Measurements from ENCODE around the gene HEMK1.
A peak's percentile ranks its signal among the peaks of the same experiment; 100 is the strongest.

HEMK1 gene

GRCh38 chr3:50551054-50551659, 18.2 kb upstream of the HEMK1 start:
- no peaks in the 10 kb centered on the region; the same call in 1 of the 2 replicates for H3K4me1 ChIP-seq (ENCODE audit: insufficient read depth, low read length)
- H3K4me3 ChIP-seq (ENCODE audit: low read length): no peak overlapping the region

DNA sequence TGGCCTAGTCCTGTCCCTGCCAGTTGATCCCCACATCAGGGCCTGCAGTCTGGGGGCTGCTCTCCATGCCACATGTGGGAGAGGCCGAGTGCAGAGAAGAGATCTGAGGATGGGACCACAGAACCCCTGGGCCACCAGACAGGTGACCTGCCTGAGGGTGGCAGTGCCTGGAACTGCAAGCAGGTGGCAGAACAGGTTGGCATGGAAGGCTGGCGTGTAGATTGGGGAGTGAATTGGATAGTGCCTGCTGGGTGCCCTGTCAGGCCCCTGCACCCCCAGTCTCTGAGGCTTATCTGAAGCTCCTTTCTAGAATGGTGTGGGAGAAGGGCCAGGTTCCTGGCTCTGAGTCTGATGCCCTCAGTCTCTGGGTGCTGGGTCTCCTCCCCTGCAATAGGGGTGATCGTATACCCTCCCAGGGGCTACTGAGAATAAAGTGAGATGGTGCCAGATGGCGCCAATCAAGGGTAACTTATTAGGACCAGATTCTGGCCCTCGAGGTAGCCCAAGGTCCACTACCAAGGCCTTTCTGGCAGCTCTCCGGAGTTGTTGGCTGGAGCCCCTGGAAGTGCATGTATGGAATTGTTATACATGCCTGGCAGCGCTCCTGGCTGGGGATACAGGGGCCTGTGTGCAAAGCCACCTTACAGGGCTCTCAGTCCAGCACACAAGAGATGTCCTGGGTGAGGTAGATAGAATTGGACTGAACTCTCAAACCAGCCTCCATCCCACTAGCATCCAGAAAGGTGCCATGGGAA, 17.5 kb upstream of the HEMK1 start:
- Histone ChIP-seq H3K4me1 (ENCODE audit: insufficient read depth, low read length) (no peaks in the 10 kb centered on the region; the same call in 1 of the 2 replicates), H3K36me3 (ENCODE audit: insufficient read depth, low read depth, low read length) (no peaks in the 10 kb centered on the region), H3K9ac (ENCODE audit: low read depth, low read length) (no peak overlapping the region), H3K27me3 (ENCODE audit: insufficient read depth, low read length) (no peaks in the 10 kb centered on the region; the same call in 1 of the 2 replicates), H3K4me3 (ENCODE audit: low read length) (no peak overlapping the region), H3K27ac (ENCODE audit: low read length) (no peak overlapping the region), H3K9me3 (ENCODE audit: insufficient read depth, low read depth, low read length) (no peaks in the 10 kb centered on the region)

More at GRCh38 chr3:50551054-50551659, 18.2 kb upstream of the HEMK1 start:
- no peaks in the 10 kb centered on the region for H3K36me3 ChIP-seq (ENCODE audit: insufficient read depth, low read depth, low read length)
- H3K9me3 ChIP-seq (ENCODE audit: insufficient read depth, low read depth, low read length): no peaks in the 10 kb centered on the region
- H3K27ac ChIP-seq (ENCODE audit: low read length): no peak overlapping the region
- H3K9ac ChIP-seq (ENCODE audit: low read depth, low read length): no peak overlapping the region
- H3K27me3 ChIP-seq (ENCODE audit: insufficient read depth, low read length): no peaks in the 10 kb centered on the region; the same call in 1 of the 2 replicates

DNA sequence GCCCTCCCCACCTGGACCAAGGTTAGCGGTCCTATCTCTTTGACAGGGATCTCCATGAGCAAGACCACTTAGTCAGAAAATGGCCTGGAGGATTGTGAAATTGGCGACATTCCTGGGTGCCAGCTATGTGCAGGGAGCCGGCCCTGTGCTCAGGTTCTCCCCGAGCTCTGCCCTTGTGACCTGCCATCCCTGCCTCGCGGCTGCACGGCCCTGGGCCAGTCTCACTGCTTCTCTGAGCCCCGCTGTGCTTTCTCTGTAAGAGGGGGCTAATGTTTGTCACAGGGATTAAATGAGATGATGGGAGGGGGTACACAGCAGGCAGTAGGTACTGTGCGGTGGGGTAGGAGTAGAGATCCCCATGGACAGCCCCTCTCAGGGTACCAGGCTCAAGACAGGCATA, 16.7 kb upstream of the HEMK1 start:
- Histone ChIP-seq H3K9ac (ENCODE audit: low read depth, low read length) (no peak overlapping the region; the same call in 1 of the 2 replicates), H3K4me3 (ENCODE audit: low read length) (no peak overlapping the region), H3K27ac (ENCODE audit: low read length) (no peak overlapping the region), H3K9me3 (ENCODE audit: insufficient read depth, low read depth, low read length) (no peaks in the 10 kb centered on the region), H3K27me3 (ENCODE audit: insufficient read depth, low read length) (no peaks in the 10 kb centered on the region; the same call in 1 of the 2 replicates), H3K4me1 (ENCODE audit: insufficient read depth, low read length) (no peaks in the 10 kb centered on the region; the same call in 1 of the 2 replicates), H3K36me3 (ENCODE audit: insufficient read depth, low read depth, low read length) (no peaks in the 10 kb centered on the region)

GRCh38 chr3:50554553-50554952, 14.8 kb upstream of the HEMK1 start:
- Histone ChIP-seq H3K9ac (ENCODE audit: low read depth, low read length) (no peak overlapping the region), H3K4me1 (ENCODE audit: insufficient read depth, low read length) (no peaks in the 10 kb centered on the region; the same call in 1 of the 2 replicates), H3K9me3 (ENCODE audit: insufficient read depth, low read depth, low read length) (no peaks in the 10 kb centered on the region), H3K27ac (ENCODE audit: low read length) (no peak overlapping the region), H3K36me3 (ENCODE audit: insufficient read depth, low read depth, low read length) (no peaks in the 10 kb centered on the region), H3K27me3 (ENCODE audit: insufficient read depth, low read length) (no peaks in the 10 kb centered on the region; the same call in 1 of the 2 replicates), H3K4me3 (ENCODE audit: low read length) (no peak overlapping the region)

GRCh38 chr3:50557106-50557505, 12.2 kb upstream of the HEMK1 start:
- no peaks in the 10 kb centered on the region; the same call in 1 of the 2 replicates for H3K27me3 ChIP-seq (ENCODE audit: insufficient read depth, low read length)
- no peaks in the 10 kb centered on the region for H3K36me3 ChIP-seq (ENCODE audit: insufficient read depth, low read depth, low read length)
- H3K4me1 ChIP-seq (ENCODE audit: insufficient read depth, low read length): no peaks in the 10 kb centered on the region; the same call in 1 of the 2 replicates
- H3K4me3 ChIP-seq (ENCODE audit: low read length): no peak overlapping the region
- no peak overlapping the region for H3K9ac ChIP-seq (ENCODE audit: low read depth, low read length)
- no peaks in the 10 kb centered on the region for H3K9me3 ChIP-seq (ENCODE audit: insufficient read depth, low read depth, low read length)
- H3K27ac ChIP-seq (ENCODE audit: low read length): no peak overlapping the region

GRCh38 chr3:50557915-50558314, 11.4 kb upstream of the HEMK1 start:
- Histone ChIP-seq H3K9me3 (ENCODE audit: insufficient read depth, low read depth, low read length) (no peaks in the 10 kb centered on the region), H3K36me3 (ENCODE audit: insufficient read depth, low read depth, low read length) (no peaks in the 10 kb centered on the region), H3K27me3 (ENCODE audit: insufficient read depth, low read length) (no peaks in the 10 kb centered on the region; the same call in 1 of the 2 replicates), H3K4me1 (ENCODE audit: insufficient read depth, low read length) (no peaks in the 10 kb centered on the region; the same call in 1 of the 2 replicates), H3K9ac (ENCODE audit: low read depth, low read length) (no peak overlapping the region), H3K27ac (ENCODE audit: low read length) (no peak overlapping the region), H3K4me3 (ENCODE audit: low read length) (no peak overlapping the region)

GRCh38 chr3:50559702-50560101, 9.6 kb upstream of the HEMK1 start:
- Histone ChIP-seq H3K27ac (ENCODE audit: low read length) (no peak overlapping the region), H3K9ac (ENCODE audit: low read depth, low read length) (no peak overlapping the region; the same call in 1 of the 2 replicates), H3K36me3 (ENCODE audit: insufficient read depth, low read depth, low read length) (no peaks in the 10 kb centered on the region), H3K9me3 (ENCODE audit: insufficient read depth, low read depth, low read length) (no peaks in the 10 kb centered on the region), H3K27me3 (ENCODE audit: insufficient read depth, low read length) (no peaks in the 10 kb centered on the region; the same call in 1 of the 2 replicates), H3K4me1 (ENCODE audit: insufficient read depth, low read length) (no peaks in the 10 kb centered on the region; the same call in 1 of the 2 replicates), H3K4me3 (ENCODE audit: low read length) (no peak overlapping the region)

- H3K4me3 ChIP-seq (ENCODE audit: low read length): no peak overlapping the region
- no peaks in the 10 kb centered on the region for H3K36me3 ChIP-seq (ENCODE audit: insufficient read depth, low read depth, low read length)
- H3K9ac ChIP-seq (ENCODE audit: low read depth, low read length): no peak overlapping the region
- no peaks in the 10 kb centered on the region for H3K9me3 ChIP-seq (ENCODE audit: insufficient read depth, low read depth, low read length)
- H3K27me3 ChIP-seq (ENCODE audit: insufficient read depth, low read length): peaks cover 14% of the 10 kb centered on the region
- no peak overlapping the region for H3K27ac ChIP-seq (ENCODE audit: low read length)
- H3K4me1 ChIP-seq (ENCODE audit: insufficient read depth, low read length): no peaks in the 10 kb centered on the region
Observed at GRCh38 chr3:50562861-50563260, 6.5 kb upstream of the HEMK1 start.

DNA sequence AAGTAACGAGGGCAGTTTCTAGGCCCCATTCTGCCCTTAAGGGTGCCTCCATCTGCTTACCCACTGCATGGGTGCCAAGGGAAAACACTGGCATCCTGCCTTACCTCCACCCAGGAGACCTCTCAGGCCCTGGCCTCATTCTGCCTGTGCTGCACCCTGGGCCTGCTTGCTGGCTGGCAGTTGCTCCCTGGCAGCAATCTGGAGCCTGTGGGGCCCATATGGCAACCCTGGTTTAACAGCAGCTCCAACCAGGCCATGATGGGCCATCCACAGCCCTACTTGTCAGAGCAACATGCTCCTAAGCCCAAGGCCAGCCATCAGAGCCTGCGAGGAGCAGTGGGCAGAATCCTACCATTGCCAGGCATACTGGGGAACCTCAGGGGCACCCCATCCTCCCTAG, 5.5 kb upstream of the HEMK1 start:
- H3K27ac ChIP-seq (ENCODE audit: low read length): no peak overlapping the region
- no peaks in the 10 kb centered on the region for H3K36me3 ChIP-seq (ENCODE audit: insufficient read depth, low read depth, low read length)
- peaks cover 14% of the 10 kb centered on the region for H3K27me3 ChIP-seq (ENCODE audit: insufficient read depth, low read length)
- H3K9me3 ChIP-seq (ENCODE audit: insufficient read depth, low read depth, low read length): no peaks in the 10 kb centered on the region
- H3K4me1 ChIP-seq (ENCODE audit: insufficient read depth, low read length): no peaks in the 10 kb centered on the region
- no peak overlapping the region for H3K4me3 ChIP-seq (ENCODE audit: low read length)
- H3K9ac ChIP-seq (ENCODE audit: low read depth, low read length): no peak overlapping the region

- Histone ChIP-seq H3K36me3 (ENCODE audit: insufficient read depth, low read depth, low read length) (no peaks in the 10 kb centered on the region), H3K9ac (ENCODE audit: low read depth, low read length) (no peak overlapping the region), H3K4me1 (ENCODE audit: insufficient read depth, low read length) (no peaks in the 10 kb centered on the region), H3K27me3 (ENCODE audit: insufficient read depth, low read length) (peaks cover 14% of the 10 kb centered on the region), H3K27ac (ENCODE audit: low read length) (no peak overlapping the region), H3K4me3 (ENCODE audit: low read length) (no peak overlapping the region), H3K9me3 (ENCODE audit: insufficient read depth, low read depth, low read length) (no peaks in the 10 kb centered on the region)
Observed at GRCh38 chr3:50564321-50564720, 5.0 kb upstream of the HEMK1 start.

DNA sequence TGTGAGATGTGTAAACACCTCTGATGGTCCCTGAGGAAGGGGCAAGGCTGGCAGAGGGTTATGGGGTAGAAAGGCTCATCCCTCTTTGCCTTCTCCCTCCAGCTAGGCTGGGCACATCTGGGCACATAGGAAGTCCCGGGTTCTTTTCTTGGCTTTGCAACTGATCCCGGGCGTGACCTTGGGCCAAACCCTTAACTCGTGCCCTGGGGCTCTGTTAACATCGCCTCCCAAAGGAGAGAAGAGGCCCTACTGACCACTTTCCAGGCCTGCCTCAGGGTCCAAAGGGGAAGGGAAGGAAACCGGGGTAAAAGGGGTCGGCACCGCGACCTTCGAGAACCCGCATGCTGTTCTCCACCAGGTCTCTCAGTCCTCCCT, 2.3 kb upstream of the HEMK1 start:
- H3K9me3 ChIP-seq (ENCODE audit: insufficient read depth, low read depth, low read length): no peaks in the 10 kb centered on the region
- H3K36me3 ChIP-seq (ENCODE audit: insufficient read depth, low read depth, low read length): no peaks in the 10 kb centered on the region
- no peaks in the 10 kb centered on the region for H3K4me1 ChIP-seq (ENCODE audit: insufficient read depth, low read length)
- H3K9ac ChIP-seq (ENCODE audit: low read depth, low read length): peak overlapping the region; percentile 76; the same call in 1 of the 2 replicates
- no peak overlapping the region for H3K27ac ChIP-seq (ENCODE audit: low read length)
- peak overlapping the region; percentile 73 for H3K4me3 ChIP-seq (ENCODE audit: low read length)
- H3K27me3 ChIP-seq (ENCODE audit: insufficient read depth, low read length): peaks cover 14% of the 10 kb centered on the region
